ENCODE results near the gene CD47.

GRCh38 chr3:107994956-107995715, 95.7 kb downstream of the CD47 start:
- TF ChIP-seq CTCF (IDR thresholded peaks at IDR 0.05) (no peak), POLR2A (IDR thresholded peaks at IDR 0.05) (no peak), EP300 (IDR thresholded peaks at IDR 0.05) (no peak)
